HepG2 (cell line): ENCODE data around the gene DUS1L. TPM values are rescaled to one million over a fixed set of nuclear protein-coding genes. Genes with fewer than 3 reads are reported as not detected.
A peak's percentile ranks its signal among the peaks of the same experiment; 100 is the strongest.

Source experiments
- E2F2 ChIP-seq: sonication (generic); formaldehyde crosslinking; IDR thresholded peaks from 2 replicates; pipeline ENCODE4 v1.4.0; 2020; ENCODE audit warnings: missing genetic modification reagents, borderline replicate concordance
- FOSL2 ChIP-seq: sonication (generic); formaldehyde crosslinking; IDR thresholded peaks from 2 replicates; pipeline ENCODE4 v1.4.0; 2020; ENCODE audit warnings: missing genetic modification reagents
- IRX3 ChIP-seq: sonication (generic); formaldehyde crosslinking; IDR thresholded peaks from 2 replicates; pipeline ENCODE4 v1.8.1; 2023; ENCODE audit warnings: mild to moderate bottlenecking, low read depth, missing genetic modification reagents, borderline replicate concordance
- KDM5B ChIP-seq: sonication (generic); formaldehyde crosslinking; IDR thresholded peaks from 2 replicates; pipeline ENCODE4 v1.4.0; 2020; ENCODE audit warnings: missing genetic modification reagents, mild to moderate bottlenecking, borderline replicate concordance
- NFKB2 ChIP-seq: sonication (generic); formaldehyde crosslinking; IDR thresholded peaks from 2 replicates; pipeline ENCODE4 v1.4.0; 2020; ENCODE audit warnings: missing genetic modification reagents, borderline replicate concordance
- ZNF264 ChIP-seq: sonication (generic); formaldehyde crosslinking; IDR thresholded peaks from 2 replicates; pipeline ENCODE4 v1.4.0; 2020; ENCODE audit warnings: missing genetic modification reagents
- ZNF354B ChIP-seq: sonication (generic); formaldehyde crosslinking; IDR thresholded peaks from 2 replicates; pipeline ENCODE4 v1.8.0; 2022; ENCODE audit warnings: mild to moderate bottlenecking, missing genetic modification reagents
- ZNF530 ChIP-seq: sonication (generic); formaldehyde crosslinking; IDR thresholded peaks from 2 replicates; pipeline ENCODE4 v1.5.0; 2020; ENCODE audit warnings: low read depth, mild to moderate bottlenecking, missing genetic modification reagents
- polyA plus RNA-seq, 8 experiments: library from polyadenylated mRNA; depleted of rRNA in 3 of 8; stranded (reverse) in 7 of 8; unstranded in 1 of 8; fragments of >200 nt; fragmentation: Illumina TruSeq in 4 of 8; extraction: Trizol in 4 of 8; gene quantifications; 2 replicates each; pipeline versions ENCODE4 v1.2.1 to v1.2.3, GENCODE V29; 2011 to 2016; ENCODE audit warnings: low read depth in 4 of 8, missing spikeins in 1 of 8, mixed read lengths in 1 of 8; ENCODE audit not compliant: insufficient read depth in 1 of 8
- total RNA-seq, 5 experiments: library from RNA; depleted of rRNA; stranded (reverse); fragments of >200 nt; fragmentation: Illumina TruSeq; extraction: Trizol; gene quantifications; 2 replicates each; pipeline ENCODE4 v1.2.3, GENCODE V29; 2016; ENCODE audit warnings: low read depth in 1 of 5
- TF ChIP-seq, protein P1 (sequence below), 2 experiments: fragments of 450-650 bp in 1 of 2; sonication (generic) in 1 of 2; formaldehyde crosslinking in 1 of 2; IDR thresholded peaks; 2 replicates each; pipeline versions ENCODE4 v1.6.1 to v1.8.0; 2016 to 2022; ENCODE audit warnings: antibody characterized with exemption in 1 of 2, mild to moderate bottlenecking in 1 of 2, missing genetic modification reagents in 1 of 2
- TF ChIP-seq, protein P2 (sequence below): sonication (generic); formaldehyde crosslinking; IDR thresholded peaks from 2 replicates; pipeline ENCODE4 v1.4.0; 2020; ENCODE audit warnings: mild to moderate bottlenecking, low read depth, missing genetic modification reagents
- TF ChIP-seq, protein P3 (sequence below): sonication (generic); formaldehyde crosslinking; conservative IDR thresholded peaks from 2 replicates; pipeline ENCODE4 v1.4.0; 2020; ENCODE audit warnings: missing genetic modification reagents
- TF ChIP-seq, protein P4 (sequence below): sonication (generic); formaldehyde crosslinking; IDR thresholded peaks from 2 replicates; pipeline ENCODE4 v1.5.0; 2020; ENCODE audit warnings: missing genetic modification reagents, mild to moderate bottlenecking, borderline replicate concordance

DUS1L gene
- total and polyA plus RNA-seq, 2 of the 13 experiments (the other 11 are each of a cell fraction or from before 2014, with no cell fraction given) = 81.0 to 109 TPM

GRCh38 chr17:82022981-82023446 lies 42.6 kb downstream of the DUS1L start, which contains the start of gene LRRC45 (continued):
- TF ChIP-seq, protein P1, sequence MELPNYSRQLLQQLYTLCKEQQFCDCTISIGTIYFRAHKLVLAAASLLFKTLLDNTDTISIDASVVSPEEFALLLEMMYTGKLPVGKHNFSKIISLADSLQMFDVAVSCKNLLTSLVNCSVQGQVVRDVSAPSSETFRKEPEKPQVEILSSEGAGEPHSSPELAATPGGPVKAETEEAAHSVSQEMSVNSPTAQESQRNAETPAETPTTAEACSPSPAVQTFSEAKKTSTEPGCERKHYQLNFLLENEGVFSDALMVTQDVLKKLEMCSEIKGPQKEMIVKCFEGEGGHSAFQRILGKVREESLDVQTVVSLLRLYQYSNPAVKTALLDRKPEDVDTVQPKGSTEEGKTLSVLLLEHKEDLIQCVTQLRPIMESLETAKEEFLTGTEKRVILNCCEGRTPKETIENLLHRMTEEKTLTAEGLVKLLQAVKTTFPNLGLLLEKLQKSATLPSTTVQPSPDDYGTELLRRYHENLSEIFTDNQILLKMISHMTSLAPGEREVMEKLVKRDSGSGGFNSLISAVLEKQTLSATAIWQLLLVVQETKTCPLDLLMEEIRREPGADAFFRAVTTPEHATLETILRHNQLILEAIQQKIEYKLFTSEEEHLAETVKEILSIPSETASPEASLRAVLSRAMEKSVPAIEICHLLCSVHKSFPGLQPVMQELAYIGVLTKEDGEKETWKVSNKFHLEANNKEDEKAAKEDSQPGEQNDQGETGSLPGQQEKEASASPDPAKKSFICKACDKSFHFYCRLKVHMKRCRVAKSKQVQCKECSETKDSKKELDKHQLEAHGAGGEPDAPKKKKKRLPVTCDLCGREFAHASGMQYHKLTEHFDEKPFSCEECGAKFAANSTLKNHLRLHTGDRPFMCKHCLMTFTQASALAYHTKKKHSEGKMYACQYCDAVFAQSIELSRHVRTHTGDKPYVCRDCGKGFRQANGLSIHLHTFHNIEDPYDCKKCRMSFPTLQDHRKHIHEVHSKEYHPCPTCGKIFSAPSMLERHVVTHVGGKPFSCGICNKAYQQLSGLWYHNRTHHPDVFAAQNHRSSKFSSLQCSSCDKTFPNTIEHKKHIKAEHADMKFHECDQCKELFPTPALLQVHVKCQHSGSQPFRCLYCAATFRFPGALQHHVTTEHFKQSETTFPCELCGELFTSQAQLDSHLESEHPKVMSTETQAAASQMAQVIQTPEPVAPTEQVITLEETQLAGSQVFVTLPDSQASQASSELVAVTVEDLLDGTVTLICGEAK (IDR thresholded peaks at IDR 0.05) = no peak
- TF ChIP-seq, protein P1 (CRISPR knock-in tag; IDR thresholded peaks at IDR 0.05) = no peak
- no peak for TF ChIP-seq IRX3 (CRISPR knock-in tag)
- no peak for TF ChIP-seq KDM5B (CRISPR knock-in tag)
- no peak for TF ChIP-seq FOSL2 (CRISPR knock-in tag)
- TF ChIP-seq, protein P2, sequence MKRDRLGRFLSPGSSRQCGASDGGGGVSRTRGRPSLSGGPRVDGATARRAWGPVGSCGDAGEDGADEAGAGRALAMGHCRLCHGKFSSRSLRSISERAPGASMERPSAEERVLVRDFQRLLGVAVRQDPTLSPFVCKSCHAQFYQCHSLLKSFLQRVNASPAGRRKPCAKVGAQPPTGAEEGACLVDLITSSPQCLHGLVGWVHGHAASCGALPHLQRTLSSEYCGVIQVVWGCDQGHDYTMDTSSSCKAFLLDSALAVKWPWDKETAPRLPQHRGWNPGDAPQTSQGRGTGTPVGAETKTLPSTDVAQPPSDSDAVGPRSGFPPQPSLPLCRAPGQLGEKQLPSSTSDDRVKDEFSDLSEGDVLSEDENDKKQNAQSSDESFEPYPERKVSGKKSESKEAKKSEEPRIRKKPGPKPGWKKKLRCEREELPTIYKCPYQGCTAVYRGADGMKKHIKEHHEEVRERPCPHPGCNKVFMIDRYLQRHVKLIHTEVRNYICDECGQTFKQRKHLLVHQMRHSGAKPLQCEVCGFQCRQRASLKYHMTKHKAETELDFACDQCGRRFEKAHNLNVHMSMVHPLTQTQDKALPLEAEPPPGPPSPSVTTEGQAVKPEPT (CRISPR knock-in tag) = no peak
- no peak for TF ChIP-seq NFKB2
- TF ChIP-seq, protein P3, sequence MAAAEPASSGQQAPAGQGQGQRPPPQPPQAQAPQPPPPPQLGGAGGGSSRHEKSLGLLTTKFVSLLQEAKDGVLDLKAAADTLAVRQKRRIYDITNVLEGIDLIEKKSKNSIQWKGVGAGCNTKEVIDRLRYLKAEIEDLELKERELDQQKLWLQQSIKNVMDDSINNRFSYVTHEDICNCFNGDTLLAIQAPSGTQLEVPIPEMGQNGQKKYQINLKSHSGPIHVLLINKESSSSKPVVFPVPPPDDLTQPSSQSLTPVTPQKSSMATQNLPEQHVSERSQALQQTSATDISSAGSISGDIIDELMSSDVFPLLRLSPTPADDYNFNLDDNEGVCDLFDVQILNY (CRISPR knock-in tag) = peak; percentile 51; the same call in 1 of the 2 replicates
- TF ChIP-seq, protein P4, sequence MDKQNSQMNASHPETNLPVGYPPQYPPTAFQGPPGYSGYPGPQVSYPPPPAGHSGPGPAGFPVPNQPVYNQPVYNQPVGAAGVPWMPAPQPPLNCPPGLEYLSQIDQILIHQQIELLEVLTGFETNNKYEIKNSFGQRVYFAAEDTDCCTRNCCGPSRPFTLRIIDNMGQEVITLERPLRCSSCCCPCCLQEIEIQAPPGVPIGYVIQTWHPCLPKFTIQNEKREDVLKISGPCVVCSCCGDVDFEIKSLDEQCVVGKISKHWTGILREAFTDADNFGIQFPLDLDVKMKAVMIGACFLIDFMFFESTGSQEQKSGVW (CRISPR knock-in tag) = no peak
- TF ChIP-seq ZNF354B = no peak
- TF ChIP-seq ZNF530 (CRISPR knock-in tag) = no peak
- no peak for TF ChIP-seq ZNF264 (CRISPR knock-in tag)
- peak; percentile 90; the same call in 1 of the 2 replicates for TF ChIP-seq E2F2 (CRISPR knock-in tag)
